Measurements from ENCODE around the gene VTCN1. TPM values are rescaled to one million over a fixed set of nuclear protein-coding genes. Genes with fewer than 3 reads are reported as not detected.

Gene VTCN1
- total RNA-seq, 1 donor from 2014 or later, result 0.29 TPM

DNA sequence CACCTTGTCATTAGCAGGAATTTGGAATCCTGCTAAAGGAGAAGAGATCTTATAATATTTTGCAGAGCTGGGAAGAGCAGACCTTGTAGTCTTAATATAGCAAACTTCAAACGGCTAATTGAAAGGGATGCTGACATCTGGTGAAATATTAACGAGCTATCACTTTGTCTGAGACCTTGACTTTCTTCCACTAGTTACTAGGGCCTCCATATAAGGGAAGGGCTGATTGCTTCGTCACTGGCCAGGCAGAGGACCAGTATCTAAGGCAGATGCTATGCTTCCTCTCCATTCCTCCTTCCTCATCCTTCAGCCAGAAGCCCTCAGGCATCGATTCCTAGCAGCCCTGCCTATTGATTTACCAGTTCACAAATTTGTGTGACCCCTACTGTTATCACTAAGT, 6.0 kb upstream of the VTCN1 start:
- TF ChIP-seq CTCF (IDR thresholded peaks at IDR 0.05; ENCODE audit: insufficient read depth, low read length, poor library complexity, severe bottlenecking), result no peak
- no peak for DNase-seq (ENCODE audit: low read depth)
- no peaks in the 10 kb centered on the region for H3K27me3 ChIP-seq (ENCODE audit: control insufficient read depth, insufficient read depth, low read length)
- H3K4me3 ChIP-seq (ENCODE audit: low read depth, low read length), result no peak overlapping the region
- H3K36me3 ChIP-seq (ENCODE audit: control insufficient read depth, insufficient read depth, low read length), result no peaks in the 10 kb centered on the region

DNA sequence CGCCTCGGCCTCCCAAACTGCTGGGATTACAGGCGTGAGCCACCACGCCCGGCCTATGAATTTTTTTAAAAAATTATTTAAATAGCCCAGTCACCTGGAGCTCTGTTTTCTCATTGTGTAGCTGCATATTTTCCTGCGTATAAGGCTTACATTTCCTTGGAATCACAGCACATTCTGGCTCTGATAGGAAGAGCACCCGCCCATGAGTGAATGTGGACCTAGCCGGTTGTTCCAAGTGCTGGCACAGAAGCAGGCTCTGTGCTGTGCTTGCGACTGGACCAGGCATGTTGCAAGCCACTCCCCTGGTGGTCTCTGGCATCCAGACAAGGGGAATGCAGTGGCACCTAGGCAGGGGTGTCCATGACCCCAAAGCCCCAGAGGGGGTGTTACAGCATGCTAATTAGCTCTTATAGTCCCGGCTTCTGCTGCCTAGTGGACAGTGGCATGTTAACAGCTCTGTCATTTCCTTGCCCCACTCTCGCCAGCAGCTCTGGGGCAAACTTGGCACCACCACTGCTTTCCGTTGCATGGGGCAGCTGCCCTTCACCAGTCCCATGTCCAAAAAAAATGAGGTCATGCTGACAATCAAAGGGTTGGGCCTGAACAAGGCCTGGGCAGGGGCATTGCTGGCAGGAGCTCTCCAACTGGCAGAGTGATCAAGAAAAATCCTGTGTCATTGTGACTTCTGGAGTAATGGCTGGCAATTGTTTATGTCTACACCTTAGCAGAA, 5.2 kb upstream of the VTCN1 start:
- DNase-seq (ENCODE audit: low read depth), result no peak
- no peak for TF ChIP-seq CTCF (IDR thresholded peaks at IDR 0.05; ENCODE audit: insufficient read depth, low read length, poor library complexity, severe bottlenecking)
- H3K36me3 ChIP-seq (ENCODE audit: control insufficient read depth, insufficient read depth, low read length), result no peaks in the 10 kb centered on the region
- H3K4me3 ChIP-seq (ENCODE audit: low read depth, low read length), result no peak overlapping the region
- no peaks in the 10 kb centered on the region for H3K27me3 ChIP-seq (ENCODE audit: control insufficient read depth, insufficient read depth, low read length)

- no peaks in the 10 kb centered on the region for H3K27me3 ChIP-seq (ENCODE audit: control insufficient read depth, insufficient read depth, low read length)
- no peak for DNase-seq (ENCODE audit: low read depth)
- no peak overlapping the region for H3K4me3 ChIP-seq (ENCODE audit: low read depth, low read length)
- no peaks in the 10 kb centered on the region for H3K36me3 ChIP-seq (ENCODE audit: control insufficient read depth, insufficient read depth, low read length)
- TF ChIP-seq CTCF (IDR thresholded peaks at IDR 0.05; ENCODE audit: insufficient read depth, low read length, poor library complexity, severe bottlenecking), result no peak
Observed at GRCh38 chr1:117215019-117215418, 4.3 kb upstream of the VTCN1 start.

GRCh38 chr1:117213046-117213445, 2.3 kb upstream of the VTCN1 start:
- Histone ChIP-seq H3K27me3 (ENCODE audit: control insufficient read depth, insufficient read depth, low read length) (peaks cover 4% of the 10 kb centered on the region), H3K36me3 (ENCODE audit: control insufficient read depth, insufficient read depth, low read length) (no peaks in the 10 kb centered on the region)
- TF ChIP-seq CTCF (IDR thresholded peaks at IDR 0.05; ENCODE audit: insufficient read depth, low read length, poor library complexity, severe bottlenecking), result no peak

GRCh38 chr1:117210386-117210785, 341 bp downstream of the VTCN1 start:
- H3K27me3 ChIP-seq (ENCODE audit: control insufficient read depth, insufficient read depth, low read length), result peaks cover 4% of the 10 kb centered on the region
- H3K4me3 ChIP-seq (ENCODE audit: low read depth, low read length), result no peak overlapping the region
- TF ChIP-seq CTCF (IDR thresholded peaks at IDR 0.05; ENCODE audit: insufficient read depth, low read length, poor library complexity, severe bottlenecking), result no peak

More at GRCh38 chr1:117213046-117213445, 2.3 kb upstream of the VTCN1 start:
- H3K4me3 ChIP-seq (ENCODE audit: low read depth, low read length), result no peak overlapping the region
- no peak for DNase-seq (ENCODE audit: low read depth)

GRCh38 chr1:117209094-117209493, 1.6 kb downstream of the VTCN1 start:
- no peak for TF ChIP-seq CTCF (IDR thresholded peaks at IDR 0.05; ENCODE audit: insufficient read depth, low read length, poor library complexity, severe bottlenecking)
- Histone ChIP-seq H3K27me3 (ENCODE audit: control insufficient read depth, insufficient read depth, low read length) (peaks cover 4% of the 10 kb centered on the region), H3K36me3 (ENCODE audit: control insufficient read depth, insufficient read depth, low read length) (no peaks in the 10 kb centered on the region), H3K4me3 (ENCODE audit: low read depth, low read length) (no peak overlapping the region)
- DNase-seq (ENCODE audit: low read depth), result no peak

More at GRCh38 chr1:117210386-117210785, 341 bp downstream of the VTCN1 start:
- DNase-seq (ENCODE audit: low read depth), result no peak
- no peaks in the 10 kb centered on the region for H3K36me3 ChIP-seq (ENCODE audit: control insufficient read depth, insufficient read depth, low read length)
